ENCODE measurements around the gene SMC6.

DNA sequence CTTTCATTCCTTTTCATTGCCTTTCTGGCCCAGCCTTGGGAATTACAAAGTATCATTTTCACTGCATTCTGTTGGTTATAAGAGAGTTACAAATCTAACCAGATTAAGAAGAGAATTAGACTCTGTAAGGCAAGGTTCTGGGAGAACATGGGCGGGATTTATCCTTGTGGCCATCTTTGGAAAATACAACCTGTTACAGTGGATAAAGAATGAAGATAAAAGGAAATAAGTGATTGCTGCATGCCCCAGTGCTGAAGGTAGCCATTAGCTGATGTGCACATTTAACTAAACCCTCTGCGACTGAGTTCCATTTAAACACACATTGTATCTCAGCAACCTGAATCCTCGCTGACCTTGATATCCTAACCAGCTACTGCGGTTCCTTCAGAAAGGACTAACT is 93.4 kb downstream of the SMC6 start:
- TF ChIP-seq, protein P1, sequence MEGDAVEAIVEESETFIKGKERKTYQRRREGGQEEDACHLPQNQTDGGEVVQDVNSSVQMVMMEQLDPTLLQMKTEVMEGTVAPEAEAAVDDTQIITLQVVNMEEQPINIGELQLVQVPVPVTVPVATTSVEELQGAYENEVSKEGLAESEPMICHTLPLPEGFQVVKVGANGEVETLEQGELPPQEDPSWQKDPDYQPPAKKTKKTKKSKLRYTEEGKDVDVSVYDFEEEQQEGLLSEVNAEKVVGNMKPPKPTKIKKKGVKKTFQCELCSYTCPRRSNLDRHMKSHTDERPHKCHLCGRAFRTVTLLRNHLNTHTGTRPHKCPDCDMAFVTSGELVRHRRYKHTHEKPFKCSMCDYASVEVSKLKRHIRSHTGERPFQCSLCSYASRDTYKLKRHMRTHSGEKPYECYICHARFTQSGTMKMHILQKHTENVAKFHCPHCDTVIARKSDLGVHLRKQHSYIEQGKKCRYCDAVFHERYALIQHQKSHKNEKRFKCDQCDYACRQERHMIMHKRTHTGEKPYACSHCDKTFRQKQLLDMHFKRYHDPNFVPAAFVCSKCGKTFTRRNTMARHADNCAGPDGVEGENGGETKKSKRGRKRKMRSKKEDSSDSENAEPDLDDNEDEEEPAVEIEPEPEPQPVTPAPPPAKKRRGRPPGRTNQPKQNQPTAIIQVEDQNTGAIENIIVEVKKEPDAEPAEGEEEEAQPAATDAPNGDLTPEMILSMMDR (IDR thresholded peaks at IDR 0.05) = no peak
- no peak for TF ChIP-seq POLR2A (IDR thresholded peaks at IDR 0.05)

Measured in thyroid gland (tissue), 4 donors.